ENCODE data around the gene ABHD1. TPM values are rescaled to one million over a fixed set of nuclear protein-coding genes. Genes with fewer than 3 reads are reported as not detected.
A peak's percentile ranks its signal among the peaks of the same experiment; 100 is the strongest.
"Not testable (repeated sequence)": the region's sequence is repeated elsewhere in the genome, so short reads cannot be mapped to it uniquely, and the experiment has no call there.

Gene ABHD1
- total RNA-seq, 2 donors from 2014 or later: 4.1 to 7.0 TPM

GRCh38 chr2:27115519-27115918, 8.1 kb upstream of the ABHD1 start:
- H3K4me1 ChIP-seq (replicated peaks): peaks cover 3% of the 10 kb centered on the region
- H3K27ac ChIP-seq: no peak overlapping the region
- no peaks in the 10 kb centered on the region for H3K36me3 ChIP-seq
- H3K4me3 ChIP-seq: no peak overlapping the region
- H3K27me3 ChIP-seq (replicated peaks; ENCODE audit: insufficient read depth): no peaks in the 10 kb centered on the region
- DNase-seq (ENCODE audit: low spot score): no peak
- no peak for TF ChIP-seq CTCF (IDR thresholded peaks at IDR 0.05)
- TF ChIP-seq POLR2A (IDR thresholded peaks at IDR 0.05): no peak
- no peak for TF ChIP-seq POLR2AphosphoS5 (IDR thresholded peaks at IDR 0.05)
- intact Hi-C loops (cut with DNase I): no loop called here
- WGBS: 69% methylated on average over 2 of the region's 2 CpGs
- H3K9me3 ChIP-seq: no peaks in the 10 kb centered on the region

- intact Hi-C loops (cut with DNase I): no loop called here
- Histone ChIP-seq H3K27me3 (replicated peaks; ENCODE audit: insufficient read depth) (no peaks in the 10 kb centered on the region), H3K4me1 (replicated peaks) (peaks cover 3% of the 10 kb centered on the region), H3K9me3 (no peaks in the 10 kb centered on the region), H3K36me3 (no peaks in the 10 kb centered on the region), H3K4me3 (peak overlapping the region; percentile 28 to 36), H3K27ac (no peak overlapping the region)
- DNase-seq (ENCODE audit: low spot score): no peak
- WGBS: 25% methylated on average over 14 of the region's 14 CpGs
- TF ChIP-seq POLR2A (IDR thresholded peaks at IDR 0.05): no peak
- no peak for TF ChIP-seq POLR2AphosphoS5 (IDR thresholded peaks at IDR 0.05)
- no peak for TF ChIP-seq CTCF (IDR thresholded peaks at IDR 0.05)
Measured at GRCh38 chr2:27117995-27118524, 5.6 kb upstream of the ABHD1 start.

GRCh38 chr2:27118525-27119329, 4.9 kb upstream of the ABHD1 start, which contains the start of gene CGREF1:
Gene CGREF1 (minus strand): TSS chr2:27119128. CDS start chr2:27104366, 14,762 bp downstream.
- peak within 1 kb of the TSS; percentile 28 to 36 for H3K4me3 ChIP-seq
- no peak for DNase-seq (ENCODE audit: low spot score)
- no peaks in the 10 kb centered on the region for H3K9me3 ChIP-seq
- H3K27me3 ChIP-seq (replicated peaks; ENCODE audit: insufficient read depth): no peaks in the 10 kb centered on the region
- intact Hi-C loops (cut with DNase I): no loop called here
- TF ChIP-seq CTCF (IDR thresholded peaks at IDR 0.05): no peak
- no peak for TF ChIP-seq POLR2AphosphoS5 (IDR thresholded peaks at IDR 0.05)
- no peak for TF ChIP-seq POLR2A (IDR thresholded peaks at IDR 0.05)
- no peak within 1 kb of the TSS for H3K27ac ChIP-seq
- no peaks in the 10 kb centered on the region for H3K36me3 ChIP-seq
- 6% methylated on average over 29 of the region's 84 CpGs for WGBS
- H3K4me1 ChIP-seq (replicated peaks): peaks cover 3% of the 10 kb centered on the region

GRCh38 chr2:27119330-27119670, 4.3 kb upstream of the ABHD1 start:
- H3K27me3 ChIP-seq (replicated peaks; ENCODE audit: insufficient read depth); DNase-seq (ENCODE audit: low spot score); H3K27ac ChIP-seq; H3K36me3 ChIP-seq; intact Hi-C loops (cut with DNase I); H3K9me3 ChIP-seq; H3K4me1 ChIP-seq (replicated peaks): not testable (repeated sequence)
- peak overlapping the region; percentile 28 to 36 for H3K4me3 ChIP-seq
- 83% methylated on average over 8 of the region's 8 CpGs for WGBS

GRCh38 chr2:27121906-27122305, 1.7 kb upstream of the ABHD1 start:
- Histone ChIP-seq H3K4me3 (no peak overlapping the region), H3K9me3 (no peaks in the 10 kb centered on the region), H3K27ac (no peak overlapping the region), H3K4me1 (replicated peaks) (peaks cover 3% of the 10 kb centered on the region), H3K36me3 (no peaks in the 10 kb centered on the region), H3K27me3 (replicated peaks; ENCODE audit: insufficient read depth) (no peaks in the 10 kb centered on the region)
- TF ChIP-seq POLR2A (IDR thresholded peaks at IDR 0.05) (no peak), CTCF (IDR thresholded peaks at IDR 0.05) (no peak), POLR2AphosphoS5 (IDR thresholded peaks at IDR 0.05) (no peak)
- 79% methylated on average over 2 of the region's 2 CpGs for WGBS
- intact Hi-C loops (cut with DNase I): loop anchor here (5.0 kb wide), 1 partner anchor 85 kb away; no protein-coding TSS in a partner anchor
- DNase-seq (ENCODE audit: low spot score): no peak

Data from prostate gland (tissue), 2 donors.